NCI-H69 (cell line): Measurements from ENCODE around the gene POU6F1.
A peak's percentile ranks its signal among the peaks of the same experiment; 100 is the strongest.
"Not testable (repeated sequence)": the region's sequence is repeated elsewhere in the genome, so short reads cannot be mapped to it uniquely, and the experiment has no call there.

Experiments used
- DNase-seq: peaks from one replicate; lab custom pipeline; 2025; lab: John Stamatoyannopoulos, UW

POU6F1 gene

GRCh38 chr12:51217968-51218606, at the start of gene POU6F1:
Gene POU6F1, minus strand, starts transcription at chr12:51218062. Its CDS starts 11,226 bp downstream, at chr12:51206836.
- DNase-seq, result peak; percentile 90

DNA sequence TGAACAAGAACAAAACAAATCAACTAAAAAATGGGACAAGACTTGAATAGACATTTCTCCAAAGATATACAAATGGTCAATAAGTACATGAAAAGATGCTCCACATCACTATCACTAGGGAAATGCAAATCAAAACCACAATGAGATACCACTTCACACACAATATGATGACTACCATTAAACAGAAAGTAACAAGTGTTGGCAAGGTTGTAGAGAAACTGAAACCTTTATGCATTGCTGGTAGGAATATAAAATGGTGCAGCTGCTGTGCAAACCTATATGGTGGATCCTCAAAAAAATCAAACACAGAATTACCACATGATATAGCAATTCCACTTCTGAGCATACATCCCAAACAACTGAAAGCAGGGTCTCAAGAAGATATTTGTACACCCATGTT, 47.2 kb upstream of the POU6F1 start:
- DNase-seq, result no peak

- no peak for DNase-seq
These were observed 46.4 kb upstream of the POU6F1 start for GRCh38 chr12:51264297-51264696.

DNA sequence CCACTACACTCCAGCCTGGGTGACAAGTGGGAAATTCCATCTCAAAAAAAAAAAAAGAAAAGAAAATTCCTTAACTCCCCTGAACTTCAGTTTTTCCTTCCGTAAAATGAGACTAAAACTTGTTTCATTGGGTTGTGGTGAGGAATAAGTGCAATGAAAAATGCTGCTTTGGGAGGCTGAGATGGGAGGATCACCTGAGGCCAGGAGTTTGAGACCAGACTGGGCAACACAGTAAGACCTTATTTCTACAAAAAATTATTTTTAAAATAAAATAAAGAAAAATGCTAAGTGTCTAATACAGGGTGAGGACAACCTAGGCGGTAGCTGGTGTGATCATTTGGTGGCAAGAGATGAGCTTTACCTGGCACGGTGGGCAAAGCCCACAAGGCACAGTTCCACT, 45.5 kb upstream of the POU6F1 start:
- no peak for DNase-seq

DNA sequence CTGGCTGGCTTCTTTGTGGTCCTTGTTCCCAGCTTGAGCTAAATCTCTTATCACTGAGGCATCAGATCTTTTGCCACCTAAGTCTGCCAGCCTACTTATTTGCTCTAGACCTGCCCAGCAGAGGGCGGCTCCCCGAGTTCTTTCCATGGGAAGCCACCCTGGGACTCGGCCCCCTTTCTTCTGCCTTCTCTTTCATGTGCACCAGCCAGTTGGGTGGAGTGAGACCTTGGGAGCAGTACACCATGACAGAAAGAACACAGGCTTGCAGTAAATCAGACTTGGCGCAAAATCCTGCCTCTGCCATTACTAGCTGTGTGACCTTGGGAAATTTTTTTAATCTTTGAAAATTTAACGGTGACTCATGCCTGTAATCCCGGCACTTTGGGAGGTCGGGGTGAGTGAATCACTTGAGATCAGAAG, 44.9 kb upstream of the POU6F1 start:
- DNase-seq, result peak; percentile 78

- DNase-seq, result not testable (repeated sequence)
These were observed 41.7 kb upstream of the POU6F1 start for GRCh38 chr12:51259600-51259999.

DNA sequence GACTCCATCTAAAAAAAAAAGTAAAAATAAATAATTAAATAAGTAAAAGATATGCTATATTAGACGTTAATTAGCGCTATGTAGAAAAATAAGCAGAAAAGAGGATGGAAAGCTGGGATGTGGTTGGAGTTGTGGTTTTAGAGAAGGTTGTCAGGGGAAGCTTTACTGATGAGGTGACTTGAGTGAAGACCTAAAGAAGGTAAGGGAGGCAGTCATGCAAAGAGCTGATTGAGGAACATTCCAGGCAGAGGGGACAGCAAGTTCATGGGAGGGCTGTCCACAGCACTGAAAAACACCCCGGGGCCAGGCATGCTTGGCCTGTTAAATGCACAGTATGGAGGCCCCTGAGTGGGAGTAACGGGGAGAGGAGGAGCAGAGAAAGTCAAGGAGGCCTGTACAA, 36.7 kb upstream of the POU6F1 start:
- DNase-seq, result no peak

- no peak for DNase-seq
These were observed 35.4 kb upstream of the POU6F1 start for GRCh38 chr12:51253276-51253675.

GRCh38 chr12:51247523-51248206, 29.8 kb upstream of the POU6F1 start:
- peak; percentile 72 for DNase-seq

DNA sequence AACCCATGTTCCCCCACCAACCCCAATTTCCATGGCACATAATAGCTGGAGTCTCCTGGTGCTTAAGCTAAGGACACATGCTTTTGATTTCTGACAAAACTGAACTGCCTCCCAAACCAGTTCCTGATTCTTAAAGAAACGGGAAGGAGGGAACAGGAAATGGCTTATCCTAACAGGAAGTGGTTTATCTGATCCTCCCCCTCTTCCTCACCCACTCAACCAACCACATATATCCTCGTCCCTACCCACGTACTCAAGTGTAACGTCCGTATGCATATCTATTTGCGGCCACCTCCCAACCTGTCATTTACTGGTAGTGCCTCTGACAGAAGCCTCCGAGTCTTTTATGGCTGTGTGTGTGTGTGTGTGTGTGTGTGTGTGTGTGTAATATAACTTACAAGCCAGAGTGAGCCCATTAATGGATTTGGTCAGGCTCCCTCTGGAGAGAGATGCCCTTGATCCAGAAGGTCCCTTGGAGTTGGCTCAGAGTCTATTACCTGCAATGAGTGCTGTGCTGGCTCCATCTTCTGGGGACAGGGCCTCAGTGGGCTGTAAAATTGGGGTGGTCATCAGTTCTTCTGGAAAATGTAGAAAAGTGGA, 28.5 kb upstream of the POU6F1 start:
- DNase-seq, result peak; percentile 33

DNA sequence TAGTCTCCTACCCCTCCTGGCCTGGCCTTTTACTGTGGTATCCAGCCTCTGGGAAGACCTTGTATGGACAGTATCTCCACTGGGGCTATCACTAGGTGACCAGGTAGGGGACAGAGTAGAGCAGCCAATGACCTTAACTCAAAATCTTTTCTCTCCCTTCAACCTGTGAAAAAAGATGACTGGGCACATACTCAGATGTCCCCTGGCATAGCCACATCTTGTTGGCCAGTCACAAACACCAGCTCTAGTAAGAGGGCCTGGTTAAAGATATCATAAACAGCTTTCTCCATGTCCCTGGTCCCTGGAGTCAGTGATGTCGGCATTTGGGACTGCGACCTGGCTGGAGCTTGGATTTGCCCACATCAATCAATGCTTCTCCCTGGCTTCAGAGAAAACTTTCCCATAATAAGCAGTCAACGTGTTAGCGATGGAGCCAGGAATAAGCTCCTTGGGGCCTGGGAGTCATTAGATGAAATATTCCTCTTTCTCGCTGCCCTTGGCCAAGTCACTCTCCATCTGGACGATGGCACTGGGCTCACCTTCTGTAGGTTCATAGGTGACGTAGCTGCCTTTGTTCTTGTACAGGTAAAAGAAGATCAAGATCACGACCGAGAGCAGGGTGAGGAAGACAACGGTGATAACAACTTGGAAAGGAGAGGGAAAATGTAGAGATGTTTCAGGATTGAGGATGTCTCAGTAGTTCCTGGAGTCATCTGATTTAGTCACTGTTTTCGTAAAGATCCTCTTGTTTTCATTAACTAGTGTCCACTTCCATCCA, 27.8 kb upstream of the POU6F1 start:
- no peak for DNase-seq

DNA sequence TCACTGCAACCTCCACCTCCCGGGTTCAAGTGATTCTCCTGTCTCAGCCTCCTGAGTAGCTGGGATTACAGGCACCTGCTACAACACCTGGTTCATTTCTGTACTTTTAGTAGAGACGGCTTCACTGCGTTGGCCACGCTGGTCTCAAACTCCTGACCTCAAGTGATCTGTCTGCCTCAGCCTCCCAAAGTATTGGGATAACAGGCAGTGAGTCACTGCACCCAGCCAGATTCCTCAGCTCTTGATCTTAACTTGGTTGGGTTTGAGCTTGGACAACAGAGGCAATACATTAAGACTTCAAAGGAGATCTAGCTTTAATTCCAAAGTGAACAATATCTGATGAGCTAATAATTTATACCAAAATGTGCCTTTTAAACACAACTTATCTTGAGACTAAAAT, 26.4 kb upstream of the POU6F1 start:
- DNase-seq, result no peak

GRCh38 chr12:51242876-51243275, 25.0 kb upstream of the POU6F1 start:
- DNase-seq, result no peak

- DNase-seq, result no peak
These were observed 24.3 kb upstream of the POU6F1 start for GRCh38 chr12:51242120-51242519.

- no peak for DNase-seq
These were observed 23.1 kb upstream of the POU6F1 start for GRCh38 chr12:51240971-51241370.

GRCh38 chr12:51238510-51239334, 20.9 kb upstream of the POU6F1 start, which contains the start of gene DAZAP2:
Gene DAZAP2, plus strand, starts transcription at chr12:51238826. Its CDS starts 82 bp downstream, at chr12:51238908.
- peak; percentile 99 for DNase-seq

DNA sequence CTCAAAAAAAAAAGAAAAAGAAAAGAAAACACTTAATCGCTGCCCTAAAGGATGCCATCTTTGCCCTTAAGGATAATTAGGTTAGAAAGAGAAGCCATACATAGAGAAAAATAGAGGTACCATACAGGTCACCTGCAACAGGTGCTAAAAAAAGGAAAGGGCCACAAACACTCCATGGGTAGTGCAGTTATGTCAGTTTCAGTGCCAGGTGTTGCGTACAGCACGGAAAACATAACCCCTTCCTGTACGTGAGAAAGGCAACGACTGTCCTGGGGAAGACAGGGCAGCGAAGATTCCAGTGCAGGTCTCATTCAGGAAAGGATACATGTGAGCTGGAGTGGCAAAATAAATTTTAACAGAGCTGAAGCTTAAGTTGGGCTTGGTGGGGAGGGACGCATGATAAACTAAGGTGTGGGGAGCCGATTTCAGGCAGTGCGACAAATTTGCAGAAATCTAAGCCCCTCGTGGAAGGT, 20.2 kb upstream of the POU6F1 start:
- DNase-seq, result peak; percentile 71

- DNase-seq, result no peak
These were observed 16.7 kb upstream of the POU6F1 start for GRCh38 chr12:51234530-51234929.

- DNase-seq, result no peak
These were observed 14.8 kb upstream of the POU6F1 start for GRCh38 chr12:51232642-51233041.

DNA sequence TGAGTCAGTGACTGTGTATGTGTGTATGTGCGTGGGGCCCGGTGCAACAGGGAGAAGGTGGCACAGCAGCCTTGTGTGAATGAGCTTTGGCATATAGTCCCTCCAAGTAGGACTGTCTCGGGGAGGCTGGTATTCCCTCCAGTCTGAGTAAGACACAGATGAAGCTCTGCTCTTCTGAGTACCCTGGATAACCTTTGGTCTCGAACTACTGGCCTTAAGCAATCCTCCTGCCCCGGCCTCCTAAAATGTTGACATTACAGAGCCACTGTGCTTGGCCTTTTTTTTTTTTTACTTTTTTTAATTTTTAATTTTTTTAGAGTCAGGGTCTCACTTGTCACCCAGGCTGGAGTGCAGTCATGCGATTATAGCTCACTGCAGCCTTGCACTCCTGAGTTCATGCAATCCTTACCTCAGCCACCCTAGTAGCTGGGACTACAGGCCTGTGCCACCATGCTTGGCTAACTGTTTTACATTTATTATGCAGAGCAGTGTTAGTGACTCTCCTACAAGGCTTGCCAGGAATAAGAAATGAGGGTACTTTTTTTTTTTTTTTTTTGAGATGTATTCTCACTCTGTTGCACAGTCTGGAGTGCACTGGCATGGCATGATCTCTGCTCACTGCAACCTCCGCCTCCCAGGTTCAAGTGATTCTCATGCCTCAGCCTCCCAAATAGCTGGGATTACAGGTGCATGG, 11.4 kb upstream of the POU6F1 start:
- no peak for DNase-seq

DNA sequence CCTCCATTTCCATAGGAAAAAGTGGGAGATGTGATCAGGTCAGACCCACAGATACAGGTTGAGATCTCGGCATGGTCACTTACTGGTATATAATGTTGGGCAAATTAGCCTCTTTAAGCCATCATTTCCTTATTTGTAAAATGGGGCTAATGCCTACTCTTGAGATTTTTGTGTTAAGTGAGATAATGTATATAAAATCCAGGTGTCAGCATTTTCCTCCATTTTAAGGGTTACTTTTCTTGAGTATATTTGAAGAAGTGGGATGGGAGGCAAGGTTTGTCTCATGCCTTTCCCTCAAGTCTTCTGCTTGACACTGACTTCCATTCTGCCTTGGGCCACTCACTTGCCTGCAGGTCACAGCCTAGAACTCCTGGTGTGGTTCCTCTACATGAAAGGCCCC, 10.1 kb upstream of the POU6F1 start:
- no peak for DNase-seq
